ENCODE results near the gene APOA4. TPM values are rescaled to one million over a fixed set of nuclear protein-coding genes. Genes with fewer than 3 reads are reported as not detected.

Gene APOA4
- total and polyA plus RNA-seq, 8 donors = 0.08 to 278 (median 0.45) TPM; not detected in 4

DNA sequence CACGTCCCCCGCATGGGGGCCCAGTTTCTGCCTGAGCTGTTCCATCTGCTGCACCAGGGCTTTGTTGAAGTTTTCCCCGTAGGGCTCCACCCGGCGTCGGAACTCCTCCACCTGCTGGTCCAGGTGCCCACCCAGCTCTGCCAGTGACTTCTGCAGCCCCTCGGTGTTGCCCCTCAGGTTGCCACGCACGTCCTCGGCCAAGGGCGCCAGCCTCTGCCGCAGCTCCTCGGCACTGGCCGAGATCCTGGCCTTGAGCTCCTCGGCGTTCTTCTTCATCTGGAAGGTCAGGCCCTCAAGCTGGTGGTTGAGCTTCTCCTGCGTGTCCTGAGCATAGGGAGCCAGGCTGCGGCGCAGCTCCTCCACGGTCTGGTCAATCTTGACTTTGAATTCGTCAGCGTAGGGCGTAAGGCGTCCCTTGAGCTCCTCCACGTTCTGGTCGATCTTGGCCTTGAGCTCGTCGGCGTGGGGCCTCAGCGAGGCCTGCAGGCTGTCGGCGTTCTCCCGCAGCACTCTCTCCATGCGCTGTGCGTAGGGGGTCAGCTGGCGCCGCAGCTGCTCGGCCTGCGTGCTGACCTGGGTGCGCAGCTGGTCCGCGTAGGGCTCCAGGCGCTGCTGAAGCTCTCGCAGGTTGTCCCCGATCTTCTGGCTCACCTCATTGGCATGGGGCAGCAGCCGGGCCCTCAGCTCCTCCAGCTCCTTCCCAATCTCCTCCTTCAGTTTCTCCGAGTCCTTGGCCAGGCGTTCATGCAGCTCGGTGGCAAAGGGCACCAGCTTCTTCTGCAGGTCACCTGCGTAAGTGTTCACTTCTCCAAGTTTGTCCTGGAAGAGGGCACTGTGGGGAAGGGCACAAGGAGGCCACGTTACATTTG is 1.8 kb downstream of the APOA4 start:
- Histone ChIP-seq H3K9me3 (no peaks in the 10 kb centered on the region), H3K4me1 (no peaks in the 10 kb centered on the region), H3K4me3 (no peak overlapping the region), H3K27me3 (no peaks in the 10 kb centered on the region), H3K36me3 (no peaks in the 10 kb centered on the region), H3K27ac (no peak overlapping the region)
- 91 to 96% (median 95%) methylated on average over 23 to 51 of the region's 51 CpGs for WGBS, 5 donors
- intact Hi-C loops (cut with DNase I; ENCODE audit: low total_unique reads) = no loop called here
- DNase-seq = no peak
- TF ChIP-seq POLR2AphosphoS5 (IDR thresholded peaks at IDR 0.05) (no peak), EP300 (IDR thresholded peaks at IDR 0.05) (no peak), POLR2A (IDR thresholded peaks at IDR 0.05) (no peak)
- TF ChIP-seq, protein P1, sequence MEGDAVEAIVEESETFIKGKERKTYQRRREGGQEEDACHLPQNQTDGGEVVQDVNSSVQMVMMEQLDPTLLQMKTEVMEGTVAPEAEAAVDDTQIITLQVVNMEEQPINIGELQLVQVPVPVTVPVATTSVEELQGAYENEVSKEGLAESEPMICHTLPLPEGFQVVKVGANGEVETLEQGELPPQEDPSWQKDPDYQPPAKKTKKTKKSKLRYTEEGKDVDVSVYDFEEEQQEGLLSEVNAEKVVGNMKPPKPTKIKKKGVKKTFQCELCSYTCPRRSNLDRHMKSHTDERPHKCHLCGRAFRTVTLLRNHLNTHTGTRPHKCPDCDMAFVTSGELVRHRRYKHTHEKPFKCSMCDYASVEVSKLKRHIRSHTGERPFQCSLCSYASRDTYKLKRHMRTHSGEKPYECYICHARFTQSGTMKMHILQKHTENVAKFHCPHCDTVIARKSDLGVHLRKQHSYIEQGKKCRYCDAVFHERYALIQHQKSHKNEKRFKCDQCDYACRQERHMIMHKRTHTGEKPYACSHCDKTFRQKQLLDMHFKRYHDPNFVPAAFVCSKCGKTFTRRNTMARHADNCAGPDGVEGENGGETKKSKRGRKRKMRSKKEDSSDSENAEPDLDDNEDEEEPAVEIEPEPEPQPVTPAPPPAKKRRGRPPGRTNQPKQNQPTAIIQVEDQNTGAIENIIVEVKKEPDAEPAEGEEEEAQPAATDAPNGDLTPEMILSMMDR (IDR thresholded peaks at IDR 0.05) = no peak

DNA sequence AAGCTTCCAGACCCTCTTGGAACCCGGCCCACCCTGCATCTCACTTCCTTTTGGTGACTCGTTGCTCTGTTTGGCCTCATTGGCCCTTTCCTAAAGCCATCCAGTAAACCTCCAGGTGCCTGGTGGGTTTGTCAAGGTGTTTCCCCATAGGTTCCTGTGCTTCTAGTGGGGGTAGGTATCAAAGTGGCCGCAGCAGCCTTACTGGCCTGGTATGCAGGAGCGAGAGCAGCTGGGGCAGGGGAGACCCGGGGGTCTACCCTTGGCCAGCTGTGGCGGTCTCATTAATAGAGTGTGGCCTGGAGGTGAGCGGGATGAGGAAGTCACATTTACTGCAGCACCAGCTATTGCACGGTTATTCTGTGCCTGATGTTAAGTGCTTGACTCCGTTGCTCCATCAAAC is 4.1 kb downstream of the APOA4 start:
- DNase-seq = no peak
- H3K36me3 ChIP-seq = no peaks in the 10 kb centered on the region
- H3K9me3 ChIP-seq = no peaks in the 10 kb centered on the region
- TF ChIP-seq POLR2A (IDR thresholded peaks at IDR 0.05) = no peak
- TF ChIP-seq, protein P1 (IDR thresholded peaks at IDR 0.05) = no peak
- TF ChIP-seq EP300 (IDR thresholded peaks at IDR 0.05) = no peak
- TF ChIP-seq POLR2AphosphoS5 (IDR thresholded peaks at IDR 0.05) = no peak
- no peaks in the 10 kb centered on the region for H3K4me1 ChIP-seq
- WGBS, 5 donors = 84 to 92% (median 88%) methylated on average over 9 of the region's 9 CpGs
- no peaks in the 10 kb centered on the region for H3K27me3 ChIP-seq
- H3K27ac ChIP-seq = no peak overlapping the region
- intact Hi-C loops (cut with DNase I; ENCODE audit: low total_unique reads) = no loop called here
- H3K4me3 ChIP-seq = no peak overlapping the region

DNA sequence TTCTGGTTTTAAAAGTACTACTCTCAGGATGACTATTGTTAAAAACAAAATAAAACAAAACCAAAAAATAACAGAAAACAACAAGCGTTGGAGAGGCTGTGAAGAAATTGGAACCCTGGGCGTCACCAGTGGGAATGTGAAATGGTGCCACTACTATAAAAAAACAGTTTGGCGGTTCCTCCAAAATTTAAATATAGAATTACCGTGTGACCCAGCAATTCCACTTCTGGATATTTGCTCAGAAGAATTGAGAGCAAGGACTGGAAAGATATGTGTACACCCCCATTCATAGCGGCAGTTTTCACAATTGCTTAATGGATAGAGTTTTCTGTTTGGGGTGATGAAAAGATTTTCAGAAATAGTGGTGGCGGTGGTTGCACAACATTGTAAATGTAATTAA is 8.6 kb downstream of the APOA4 start:
- Histone ChIP-seq H3K9me3 (no peaks in the 10 kb centered on the region), H3K4me3 (no peak overlapping the region), H3K27me3 (no peaks in the 10 kb centered on the region), H3K36me3 (no peaks in the 10 kb centered on the region), H3K4me1 (peaks cover 0 to 2% (median under 1%) of the 10 kb centered on the region in 4 donors), H3K27ac (no peak overlapping the region)
- intact Hi-C loops (cut with DNase I; ENCODE audit: low total_unique reads) = no loop called here
- TF ChIP-seq POLR2A (IDR thresholded peaks at IDR 0.05) (no peak), EP300 (IDR thresholded peaks at IDR 0.05) (no peak), POLR2AphosphoS5 (IDR thresholded peaks at IDR 0.05) (no peak)
- TF ChIP-seq, protein P1 (IDR thresholded peaks at IDR 0.05) = no peak
- WGBS, 5 donors = 83 to 92% (median 88%) methylated on average over 6 of the region's 6 CpGs
- no peak for DNase-seq

DNA sequence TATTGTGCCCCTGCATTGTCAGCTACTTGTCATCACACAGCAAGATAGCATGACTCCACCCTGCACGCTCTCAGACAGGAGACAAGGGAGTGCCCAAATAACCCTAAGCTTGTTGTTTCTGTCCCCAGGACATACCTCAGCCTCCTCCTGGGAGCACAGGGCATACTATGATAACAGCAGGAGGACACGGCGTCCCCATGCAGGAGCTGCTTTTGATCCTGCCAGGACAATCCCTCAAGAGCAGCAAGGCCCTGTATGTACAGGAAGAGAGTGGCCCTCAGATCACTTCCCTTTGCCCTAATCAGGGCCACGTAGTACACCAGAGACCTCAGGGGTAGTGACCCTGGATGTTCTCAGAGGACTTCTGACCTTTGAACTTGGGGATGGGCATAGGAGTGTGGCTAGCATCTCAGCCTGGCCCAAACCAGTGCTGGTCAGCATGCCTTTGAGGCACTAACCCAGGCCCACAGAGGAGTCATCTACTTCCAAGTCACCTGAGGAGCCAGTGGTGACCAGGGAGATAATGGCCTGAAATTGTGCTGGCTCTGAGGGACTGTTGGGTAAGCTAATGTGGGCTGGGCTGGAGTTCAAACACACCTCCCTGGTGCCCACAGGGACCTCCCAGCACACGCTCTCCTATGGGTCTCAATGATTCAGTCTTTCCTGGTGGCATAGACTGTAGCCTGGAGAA is 9.2 kb downstream of the APOA4 start:
- TF ChIP-seq EP300 (IDR thresholded peaks at IDR 0.05) (no peak), POLR2AphosphoS5 (IDR thresholded peaks at IDR 0.05) (no peak), POLR2A (IDR thresholded peaks at IDR 0.05) (no peak)
- TF ChIP-seq, protein P1 (IDR thresholded peaks at IDR 0.05) = no peak
- H3K27me3 ChIP-seq = no peaks in the 10 kb centered on the region
- H3K4me1 ChIP-seq = peaks cover 0 to 7% (median 3%) of the 10 kb centered on the region in 4 donors
- no peak overlapping the region for H3K4me3 ChIP-seq
- intact Hi-C loops (cut with DNase I; ENCODE audit: low total_unique reads) = no loop called here
- H3K9me3 ChIP-seq = no peaks in the 10 kb centered on the region
- no peaks in the 10 kb centered on the region for H3K36me3 ChIP-seq
- peak in 1 of 2 donors; percentile 23 for DNase-seq
- no peak overlapping the region for H3K27ac ChIP-seq
- 55 to 72% (median 67%) methylated on average over 3 to 5 of the region's 5 CpGs for WGBS, 5 donors
